C4-2B (cell line): Measurements from ENCODE around the gene MYO15A.
A peak's percentile ranks its signal among the peaks of the same experiment; 100 is the strongest.

Experiments used
- H3K27ac ChIP-seq: fragments of 450-650 bp; 2 replicates; pipeline ENCODE4 v1.5.1; 2017
- ZFX ChIP-seq: fragments of 450-650 bp; IDR thresholded peaks from 2 replicates; pipeline ENCODE4 v1.6.1; 2017
- TF ChIP-seq, protein P1 (sequence below): fragments of 450-650 bp; conservative IDR thresholded peaks from 2 replicates; pipeline ENCODE4 v1.5.1; 2017; ENCODE audit warnings: mild to moderate bottlenecking

Gene MYO15A

DNA sequence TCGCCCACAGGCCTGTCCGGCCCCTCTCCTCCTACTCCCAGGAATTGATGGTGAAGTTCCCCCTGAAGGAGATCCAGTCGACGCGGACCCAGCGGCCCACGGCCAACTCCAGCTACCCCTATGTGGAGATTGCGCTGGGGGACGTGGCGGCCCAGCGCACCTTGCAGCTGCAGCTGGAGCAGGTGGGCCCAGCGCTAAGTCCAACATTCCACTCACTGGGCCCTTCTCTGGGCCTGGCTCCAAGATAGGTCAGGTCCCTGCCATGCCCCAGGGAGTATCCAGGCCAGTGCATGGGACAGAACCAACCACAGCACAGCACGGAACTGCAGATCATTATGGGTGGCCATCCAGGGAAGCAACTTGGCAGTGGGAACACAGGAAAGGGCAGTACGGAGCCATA is 65.2 kb downstream of the MYO15A start:
- no peak overlapping the region for H3K27ac ChIP-seq
- TF ChIP-seq ZFX = no peak
- TF ChIP-seq, protein P1, sequence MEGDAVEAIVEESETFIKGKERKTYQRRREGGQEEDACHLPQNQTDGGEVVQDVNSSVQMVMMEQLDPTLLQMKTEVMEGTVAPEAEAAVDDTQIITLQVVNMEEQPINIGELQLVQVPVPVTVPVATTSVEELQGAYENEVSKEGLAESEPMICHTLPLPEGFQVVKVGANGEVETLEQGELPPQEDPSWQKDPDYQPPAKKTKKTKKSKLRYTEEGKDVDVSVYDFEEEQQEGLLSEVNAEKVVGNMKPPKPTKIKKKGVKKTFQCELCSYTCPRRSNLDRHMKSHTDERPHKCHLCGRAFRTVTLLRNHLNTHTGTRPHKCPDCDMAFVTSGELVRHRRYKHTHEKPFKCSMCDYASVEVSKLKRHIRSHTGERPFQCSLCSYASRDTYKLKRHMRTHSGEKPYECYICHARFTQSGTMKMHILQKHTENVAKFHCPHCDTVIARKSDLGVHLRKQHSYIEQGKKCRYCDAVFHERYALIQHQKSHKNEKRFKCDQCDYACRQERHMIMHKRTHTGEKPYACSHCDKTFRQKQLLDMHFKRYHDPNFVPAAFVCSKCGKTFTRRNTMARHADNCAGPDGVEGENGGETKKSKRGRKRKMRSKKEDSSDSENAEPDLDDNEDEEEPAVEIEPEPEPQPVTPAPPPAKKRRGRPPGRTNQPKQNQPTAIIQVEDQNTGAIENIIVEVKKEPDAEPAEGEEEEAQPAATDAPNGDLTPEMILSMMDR = no peak

DNA sequence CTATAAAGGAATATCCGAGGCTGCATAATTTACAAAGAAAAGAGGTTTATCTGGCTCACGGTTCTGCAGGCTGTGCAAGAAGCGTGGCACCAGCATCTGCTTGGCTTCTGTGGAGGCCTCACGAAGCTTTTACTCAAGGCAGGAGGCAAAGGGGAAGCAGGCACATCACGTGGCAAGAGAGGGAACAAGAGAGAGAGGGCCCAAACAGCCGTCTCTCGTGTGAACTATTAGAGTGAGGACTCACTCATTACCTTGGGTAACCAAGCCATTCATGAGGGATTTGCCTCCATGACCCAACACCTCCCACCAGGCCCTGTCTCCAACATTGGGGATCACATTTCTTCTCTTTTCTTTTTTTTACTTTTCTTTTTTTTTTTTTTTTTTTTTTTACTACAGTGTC is 67.6 kb downstream of the MYO15A start:
- H3K27ac ChIP-seq = no peak overlapping the region
- TF ChIP-seq, protein P1 = no peak
- TF ChIP-seq ZFX = no peak

DNA sequence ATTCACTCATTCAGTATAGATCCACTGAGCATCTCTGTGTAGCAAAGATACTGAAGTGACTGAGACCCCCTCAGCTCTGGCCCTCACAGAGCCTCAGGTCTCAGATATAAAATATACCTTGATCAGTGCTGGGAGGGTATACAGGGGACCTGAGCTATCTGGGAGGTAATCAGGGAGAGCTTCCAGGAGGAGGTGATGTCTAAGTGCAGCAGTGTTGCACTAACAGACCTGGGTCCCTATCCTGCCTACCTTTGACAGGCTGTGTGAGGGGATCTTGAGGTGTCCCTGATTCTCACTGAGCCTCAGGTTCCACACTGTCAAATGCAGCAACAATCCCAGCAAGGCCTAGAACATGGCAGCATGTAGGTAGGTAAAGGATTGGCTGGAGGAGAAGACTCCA is 68.6 kb downstream of the MYO15A start:
- TF ChIP-seq, protein P1 = no peak
- TF ChIP-seq ZFX = no peak

DNA sequence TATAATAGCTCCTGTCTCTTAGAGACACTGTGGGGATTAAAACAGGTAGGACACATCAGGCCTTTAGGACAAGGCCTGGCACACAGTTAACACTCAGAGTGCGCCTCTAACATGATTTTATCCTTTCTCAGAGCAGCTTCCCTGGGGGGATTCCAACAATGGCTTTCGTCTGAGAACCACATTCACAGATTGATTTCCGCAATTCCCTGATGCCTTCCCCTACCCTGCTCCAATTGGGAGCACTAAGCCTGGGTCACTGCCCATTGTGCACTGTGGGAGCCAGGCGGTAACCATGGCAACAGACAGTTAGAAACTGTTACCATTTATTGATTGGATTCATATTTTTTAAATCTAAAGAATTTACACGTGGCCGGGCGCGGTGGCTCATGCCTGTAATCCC is 69.2 kb downstream of the MYO15A start:
- TF ChIP-seq ZFX = no peak
- TF ChIP-seq, protein P1 = no peak

More for the DNA sequence above, 68.6 kb downstream of the MYO15A start:
- H3K27ac ChIP-seq = no peak overlapping the region

DNA sequence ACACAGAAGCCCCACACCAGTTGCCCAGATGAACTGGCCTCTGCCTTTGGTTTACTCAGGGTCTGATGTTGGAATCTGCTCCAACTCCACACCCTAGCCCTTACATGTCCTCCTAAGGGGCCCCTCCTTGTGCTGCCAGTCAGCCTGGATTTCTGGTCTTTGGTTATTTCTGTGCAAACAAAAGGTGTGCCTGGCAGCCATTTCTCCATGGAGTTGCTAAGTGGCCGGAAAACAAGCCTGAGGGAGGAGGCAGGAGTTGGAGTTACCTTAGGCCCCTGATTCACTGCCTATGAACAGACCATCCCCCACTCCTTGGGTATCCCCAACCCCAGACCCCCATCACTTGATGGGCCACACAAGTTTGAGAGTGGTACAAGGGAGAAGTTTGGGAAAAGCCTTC is 70.6 kb downstream of the MYO15A start:
- no peak for TF ChIP-seq ZFX
- TF ChIP-seq, protein P1 = no peak

More for the DNA sequence above, 69.2 kb downstream of the MYO15A start:
- H3K27ac ChIP-seq = no peak overlapping the region

DNA sequence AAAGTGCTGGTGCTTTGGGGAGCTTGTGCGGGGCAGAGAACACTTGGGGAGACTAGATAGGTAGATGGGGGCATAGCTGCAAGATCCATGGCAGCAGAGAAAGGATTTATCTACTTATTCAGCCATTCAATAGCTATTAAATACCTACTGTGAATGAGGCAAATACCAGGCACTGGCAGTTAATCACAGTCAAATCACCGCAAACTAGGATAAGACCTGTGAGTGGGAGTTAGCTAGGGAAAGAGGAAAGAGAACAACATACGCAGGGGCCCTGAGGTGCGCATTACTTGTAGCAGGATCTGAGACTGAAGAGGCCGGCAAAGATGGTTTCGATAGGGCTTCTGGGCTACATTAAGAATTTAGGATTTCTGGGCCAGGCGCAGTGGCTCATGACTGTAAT is 71.2 kb downstream of the MYO15A start:
- H3K27ac ChIP-seq = no peak overlapping the region
- TF ChIP-seq ZFX = no peak
- TF ChIP-seq, protein P1 = no peak

More for the DNA sequence above, 70.6 kb downstream of the MYO15A start:
- no peak overlapping the region for H3K27ac ChIP-seq

DNA sequence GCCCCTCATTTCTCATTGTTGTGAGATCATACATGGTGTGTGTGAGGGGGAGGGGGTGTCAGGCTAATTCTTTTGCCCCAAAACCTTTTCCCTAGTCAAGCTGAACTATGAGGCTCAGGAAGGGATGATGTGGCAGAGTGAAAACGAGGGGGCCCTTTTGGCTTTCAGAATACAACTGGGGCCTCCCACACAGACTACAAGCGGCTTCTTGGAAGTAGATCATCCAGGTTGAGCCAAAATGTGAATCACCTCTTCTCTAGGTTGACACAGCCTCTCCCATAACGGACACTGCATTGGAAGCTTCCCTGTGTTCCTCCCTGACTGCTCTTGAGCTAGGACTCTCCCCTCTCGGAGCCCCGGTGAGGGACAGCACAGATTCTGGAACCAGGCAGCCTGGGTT is 72.8 kb downstream of the MYO15A start:
- no peak for TF ChIP-seq ZFX
- TF ChIP-seq, protein P1 = no peak
- H3K27ac ChIP-seq = peak overlapping the region; percentile 98
